ENCODE measurements around the gene GPC6.
"Not testable (repeated sequence)": the region's sequence is repeated elsewhere in the genome, so short reads cannot be mapped to it uniquely, and the experiment has no call there.

The GPC6 gene

DNA sequence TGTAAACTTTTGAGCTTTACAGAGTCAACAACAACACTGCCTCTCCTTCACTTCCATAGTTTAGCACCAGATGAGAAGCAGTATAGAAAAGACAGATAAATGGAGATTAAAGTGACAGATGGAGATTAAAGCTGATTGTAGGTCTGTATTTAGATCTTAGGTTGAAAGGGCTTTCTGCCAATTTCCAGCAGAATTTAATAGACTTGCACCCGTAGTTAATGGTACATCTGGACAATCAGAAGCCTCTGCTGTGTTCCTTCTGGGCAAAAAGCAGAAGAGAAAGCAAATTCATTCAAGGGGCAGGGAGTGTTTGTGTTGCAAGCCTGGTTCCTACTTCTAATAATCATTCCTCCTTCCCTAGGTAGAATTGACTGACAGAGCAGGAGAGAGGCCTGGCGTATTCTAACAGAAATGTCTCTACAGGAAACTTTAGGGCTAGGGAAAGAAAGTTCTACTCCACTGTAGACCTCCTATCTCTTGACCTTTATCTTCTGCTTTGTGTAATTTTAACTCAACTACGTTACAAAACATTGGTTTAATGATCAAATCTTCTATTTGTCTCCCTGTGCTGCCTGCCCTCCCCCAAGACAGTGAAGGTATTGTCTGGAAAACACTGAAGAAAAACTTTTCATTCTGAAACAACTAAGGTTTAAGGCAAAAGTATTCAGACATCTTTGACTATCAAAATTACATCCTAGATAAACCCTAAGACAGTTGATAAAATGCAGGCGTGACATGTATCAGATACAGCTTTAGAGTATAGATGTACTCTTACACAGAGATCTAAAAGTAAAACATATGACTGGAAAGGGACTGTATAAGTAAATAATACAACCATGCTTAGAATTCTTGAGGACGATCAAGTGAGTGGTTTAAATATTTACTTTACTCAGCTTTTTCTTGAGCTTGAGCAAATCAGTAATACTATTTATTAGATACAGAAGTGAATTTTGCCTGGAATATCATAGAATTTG lies 44.4 kb downstream of the GPC6 start:
- DNase-seq: no peak

DNA sequence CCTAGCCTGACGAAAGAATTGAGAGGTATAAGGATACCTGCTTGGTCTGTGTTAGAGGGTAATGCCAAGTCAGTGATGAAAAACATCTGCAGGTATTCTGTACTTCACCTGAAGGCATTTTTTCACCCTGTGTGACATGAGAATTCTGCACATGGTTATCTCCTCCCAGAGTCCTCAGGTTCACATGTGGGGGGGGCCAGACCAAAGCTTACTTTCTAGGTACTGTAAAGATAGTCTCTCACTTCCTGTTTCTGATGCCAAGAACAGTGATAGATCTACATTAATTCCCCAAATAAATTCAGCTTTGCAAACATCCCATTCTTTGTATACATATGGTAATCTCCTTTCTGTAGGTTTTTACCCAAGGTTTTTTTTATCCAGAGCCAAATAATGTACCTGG lies 53.4 kb downstream of the GPC6 start:
- no peak for DNase-seq

DNA sequence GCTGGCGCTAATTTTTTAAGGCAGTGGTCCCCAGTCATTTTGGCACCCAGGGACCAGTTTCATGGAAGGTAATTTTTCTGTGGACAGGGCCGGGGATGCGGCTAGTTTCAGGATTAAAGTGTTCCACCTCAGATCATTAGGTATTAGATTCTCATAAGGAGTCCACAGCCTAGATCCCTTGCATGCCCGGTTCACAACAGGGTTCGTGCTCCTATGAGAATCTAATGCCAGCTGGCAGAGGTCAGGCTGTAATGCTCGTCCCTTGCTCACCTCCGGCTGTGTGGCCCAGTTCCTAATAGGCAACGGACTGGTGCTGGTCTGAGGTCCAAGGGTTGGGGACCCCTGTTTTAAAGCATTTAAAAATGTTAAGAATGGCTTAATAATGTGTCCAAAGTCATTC lies 54.1 kb downstream of the GPC6 start:
- no peak for DNase-seq

DNA sequence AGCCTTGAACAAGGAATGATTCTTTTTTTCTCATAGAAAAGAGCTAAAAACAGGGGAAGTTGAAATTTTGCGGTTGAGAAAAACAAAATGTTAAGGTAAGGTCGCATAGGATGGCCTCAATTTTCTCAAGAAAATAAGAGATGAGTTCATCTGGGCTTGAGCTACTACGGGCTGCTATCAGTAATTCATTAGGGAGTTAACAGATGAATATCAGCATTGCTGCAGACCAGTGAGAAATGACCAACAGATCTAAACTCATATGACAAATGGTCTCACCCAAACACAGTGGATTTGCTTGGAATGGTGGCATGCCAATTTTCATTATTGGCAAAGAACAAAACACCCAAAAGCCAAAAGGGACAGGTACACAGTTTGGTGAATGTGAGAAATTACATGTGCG lies 56.6 kb downstream of the GPC6 start:
- no peak for DNase-seq

DNA sequence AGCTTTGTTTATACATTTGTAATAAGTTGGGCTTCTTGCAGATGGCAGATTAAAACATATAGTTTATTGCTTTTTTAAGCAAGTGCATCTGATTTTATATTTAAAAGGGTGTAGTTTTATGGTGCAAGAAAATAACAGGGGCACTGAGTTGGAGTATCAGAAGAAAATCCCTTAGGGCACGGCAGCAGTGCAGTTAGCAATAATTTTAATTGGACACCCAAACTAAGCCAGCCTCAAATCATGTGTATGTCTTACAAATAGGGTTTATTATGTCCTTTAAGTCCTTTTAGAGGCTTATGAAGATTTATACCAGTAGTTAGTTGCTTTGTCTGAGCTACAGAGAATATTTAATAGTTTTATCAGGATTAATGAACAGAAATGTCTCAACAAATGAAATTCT lies 57.5 kb downstream of the GPC6 start:
- no peak for DNase-seq

DNA sequence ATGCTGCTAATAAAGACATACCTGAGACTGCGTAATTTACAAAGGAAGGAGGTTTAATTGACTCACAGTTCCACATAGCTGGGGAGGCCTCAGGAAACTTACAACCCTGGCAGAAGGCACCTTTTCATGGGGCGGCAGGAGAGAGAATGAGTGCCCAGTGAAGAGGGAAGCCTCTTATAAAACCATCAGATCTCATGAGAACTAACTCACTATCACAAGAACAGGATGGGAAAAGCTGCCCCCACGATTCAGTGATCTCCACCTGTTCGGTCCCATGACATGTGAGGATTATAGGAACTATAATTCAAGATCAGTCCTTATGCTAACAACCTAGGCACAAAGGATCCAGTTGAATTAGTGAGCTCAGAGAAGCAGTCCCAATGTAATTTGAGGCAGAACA lies 59.4 kb downstream of the GPC6 start:
- DNase-seq: no peak

DNA sequence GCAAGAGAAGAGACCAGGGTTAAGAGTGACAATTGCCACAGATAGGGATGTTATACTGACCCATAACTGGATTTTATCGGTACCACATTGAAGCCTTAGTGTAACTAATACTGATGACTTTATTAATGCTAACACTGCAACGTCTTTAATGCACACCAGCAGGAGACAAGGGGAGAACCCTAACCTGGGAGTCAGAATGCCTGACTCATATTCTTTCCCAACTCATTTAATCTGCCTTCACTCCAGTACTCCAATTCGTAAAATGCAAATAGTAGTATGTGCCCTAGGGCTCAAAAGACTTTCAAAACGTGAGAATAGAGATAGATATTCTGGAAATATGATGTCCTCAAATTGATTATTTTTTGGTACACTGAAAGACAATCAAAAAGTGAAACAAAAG lies 62.4 kb downstream of the GPC6 start:
- no peak for DNase-seq

DNA sequence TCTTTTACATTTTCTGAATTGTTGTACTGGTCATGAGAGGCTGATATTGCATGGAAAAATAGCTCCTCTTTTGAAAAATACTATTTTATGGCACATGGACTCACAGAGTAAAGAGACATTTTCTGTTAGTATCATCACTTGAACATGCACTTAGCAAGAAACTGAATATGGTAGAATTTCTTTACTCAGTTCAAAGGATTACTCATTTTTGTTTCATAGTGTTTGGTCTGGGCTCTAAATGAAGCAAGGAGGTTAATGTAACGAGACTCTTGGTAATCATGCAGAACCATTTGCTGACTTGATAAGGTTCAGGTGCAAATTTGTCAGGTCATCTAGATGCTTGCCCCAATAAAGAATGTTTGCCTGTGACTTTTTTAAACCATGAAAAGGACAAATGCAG lies 63.2 kb downstream of the GPC6 start:
- DNase-seq: no peak

DNA sequence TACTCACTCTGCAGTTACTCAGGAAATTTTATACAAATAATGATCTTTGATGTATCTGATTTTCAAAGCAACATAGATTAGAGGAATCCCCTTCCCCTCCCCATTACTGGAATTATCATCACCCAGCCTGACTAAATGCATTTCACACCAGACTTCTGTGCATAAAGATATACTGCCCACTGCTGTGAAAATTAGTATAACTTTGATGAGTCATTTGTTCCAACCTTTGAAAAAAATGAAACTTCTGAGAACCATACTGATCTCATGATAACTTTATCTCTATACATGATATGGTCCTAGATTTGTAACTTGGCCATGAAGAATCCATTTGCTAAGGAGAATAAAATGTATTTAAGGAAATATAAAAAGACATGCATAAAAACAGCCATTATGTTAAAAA lies 63.9 kb downstream of the GPC6 start:
- no peak for DNase-seq

DNA sequence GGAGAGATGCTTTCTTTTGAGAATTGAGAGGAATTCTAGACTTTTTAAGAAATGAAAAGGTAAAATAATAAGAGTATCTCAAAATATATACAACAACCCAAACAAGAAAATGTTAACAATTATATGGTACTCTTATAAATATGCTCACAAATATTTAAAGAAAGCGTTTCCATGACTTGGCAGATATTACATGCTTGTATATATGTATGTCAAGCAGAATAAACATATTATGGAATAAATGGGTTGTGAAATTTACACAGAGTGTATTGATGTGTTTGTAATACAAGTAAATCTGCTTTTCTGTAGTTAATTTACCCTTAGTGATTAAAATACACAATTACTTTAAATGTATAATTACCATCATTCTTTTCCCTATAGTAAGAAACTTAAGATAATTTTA lies 65.8 kb downstream of the GPC6 start:
- no peak for DNase-seq

DNA sequence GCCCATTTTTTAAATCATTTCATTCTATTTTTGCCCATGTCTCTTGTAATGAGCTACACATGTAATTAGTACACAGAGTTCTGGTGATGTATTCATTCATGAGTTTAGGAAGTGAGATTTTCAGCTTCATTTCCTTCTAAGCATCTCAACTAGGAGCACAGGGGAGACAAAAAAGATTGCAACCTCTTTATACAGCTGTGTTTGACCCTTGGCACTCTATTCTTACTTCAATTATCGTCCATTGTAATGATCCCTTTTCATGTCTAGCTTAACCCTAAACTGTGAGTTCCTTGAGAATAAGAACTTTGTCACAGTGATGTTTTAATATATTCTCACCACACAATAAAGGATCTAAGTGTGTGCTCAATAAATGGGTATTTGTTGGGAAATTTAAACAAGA lies 67.1 kb downstream of the GPC6 start:
- DNase-seq: no peak

DNA sequence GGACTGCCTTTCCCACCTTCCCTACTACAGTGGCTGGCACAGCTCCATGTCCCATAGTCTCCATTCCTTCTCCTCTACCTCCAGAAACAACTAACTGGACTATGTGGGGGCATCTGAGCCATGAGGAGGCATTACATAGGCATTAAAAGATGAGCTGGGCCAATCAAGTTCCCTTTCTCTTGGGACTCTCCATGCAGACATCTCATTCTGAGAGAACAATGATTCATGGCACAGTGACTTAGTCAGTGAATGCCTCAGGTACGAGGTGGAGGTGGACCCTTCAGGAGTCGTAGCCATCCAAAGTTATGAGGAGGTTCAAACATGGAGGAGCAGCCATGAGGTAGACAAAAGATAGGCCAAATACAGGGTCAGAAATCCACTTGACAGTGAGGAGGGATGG lies 70.0 kb downstream of the GPC6 start:
- DNase-seq: no peak

DNA sequence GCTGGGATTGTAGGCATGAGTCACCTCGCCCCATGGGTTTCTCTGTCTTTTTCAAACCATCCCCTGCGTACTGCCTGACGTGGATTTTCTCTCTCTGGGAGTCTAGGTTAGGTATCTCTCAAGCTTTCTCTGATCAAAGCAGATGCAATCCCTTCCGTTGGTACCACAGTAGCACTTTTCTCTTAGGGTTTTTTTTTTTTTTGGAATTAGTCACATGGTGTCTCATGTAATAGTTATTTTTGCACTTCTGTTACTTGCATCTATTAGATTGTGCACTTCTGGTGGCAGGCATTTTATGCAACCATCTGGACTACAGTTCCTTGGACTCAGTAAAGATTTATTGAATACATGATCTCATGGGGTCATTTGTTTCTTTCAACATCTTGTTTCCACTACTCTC lies 72.1 kb downstream of the GPC6 start:
- no peak for DNase-seq

DNA sequence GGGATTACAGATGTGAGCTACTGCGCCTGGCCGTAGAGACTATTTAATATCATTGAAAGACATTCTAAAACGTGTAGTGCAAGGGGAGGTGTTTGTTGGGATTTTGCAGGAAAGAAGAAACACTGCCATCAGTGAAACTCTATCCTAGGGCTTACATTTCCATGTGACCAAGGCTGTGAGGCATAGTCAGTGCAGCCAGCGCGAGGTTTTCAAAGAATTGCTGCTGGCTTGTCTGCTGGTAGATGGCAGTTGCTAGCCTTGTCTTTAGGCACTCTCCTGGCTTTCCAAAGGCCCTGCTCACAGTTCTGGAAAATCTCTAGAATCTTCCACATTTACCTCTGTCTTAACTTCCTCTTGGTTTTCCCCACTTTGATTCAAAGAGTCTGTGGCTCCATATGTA lies 77.5 kb downstream of the GPC6 start:
- DNase-seq: no peak

DNA sequence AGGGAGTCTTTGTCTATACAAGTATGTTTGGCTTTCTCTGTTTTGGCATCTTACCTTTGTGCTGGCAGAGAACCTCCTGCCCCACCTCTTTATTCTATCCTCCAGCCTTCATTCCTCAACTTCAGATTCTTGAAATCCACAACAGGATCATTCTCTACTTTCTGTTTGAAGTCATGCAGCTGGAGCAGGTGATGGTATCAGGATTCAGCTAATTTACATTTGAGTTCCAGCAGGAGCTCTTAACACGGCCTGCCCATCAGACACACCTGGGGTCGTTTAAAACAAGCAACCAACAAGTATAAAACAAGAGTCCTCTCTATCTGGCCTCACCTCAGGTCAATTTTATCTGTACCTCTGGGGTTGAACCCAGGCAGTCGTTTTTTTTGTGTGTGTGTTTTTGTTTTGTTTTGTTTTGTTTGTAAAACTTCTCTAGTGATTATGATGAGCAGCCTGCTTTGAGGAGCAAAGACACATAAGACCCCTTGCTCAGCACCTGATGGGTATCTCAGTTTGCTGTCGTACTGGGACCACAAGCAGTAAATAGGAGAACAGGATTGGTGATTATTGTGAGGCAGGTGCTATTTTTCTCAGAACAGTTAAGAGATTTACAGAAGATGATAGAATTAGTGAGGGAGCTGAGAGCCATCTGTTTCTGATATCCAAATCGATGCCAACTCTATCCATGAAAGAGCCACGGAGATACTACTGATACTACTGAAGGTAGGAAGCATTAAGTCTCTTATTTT lies 78.4 kb downstream of the GPC6 start:
- no peak for DNase-seq

DNA sequence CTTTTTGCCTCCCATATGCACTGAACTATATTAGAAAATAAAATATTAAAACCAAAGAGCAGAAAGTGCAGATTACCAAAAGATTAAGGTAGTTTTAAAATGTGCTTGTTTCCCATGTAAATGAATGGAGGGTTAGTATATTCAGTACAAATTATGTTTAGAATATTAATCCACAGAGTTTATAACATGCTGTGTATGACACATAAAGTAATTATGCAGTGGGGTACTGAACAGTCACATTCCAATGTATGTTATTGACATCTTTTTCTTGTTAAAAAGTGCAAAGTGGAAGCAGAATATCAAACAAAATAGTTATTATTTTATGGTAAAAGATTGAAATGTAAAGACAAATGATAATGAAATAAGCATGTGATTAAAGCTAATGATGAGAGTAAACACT lies 79.3 kb downstream of the GPC6 start:
- DNase-seq: no peak

DNA sequence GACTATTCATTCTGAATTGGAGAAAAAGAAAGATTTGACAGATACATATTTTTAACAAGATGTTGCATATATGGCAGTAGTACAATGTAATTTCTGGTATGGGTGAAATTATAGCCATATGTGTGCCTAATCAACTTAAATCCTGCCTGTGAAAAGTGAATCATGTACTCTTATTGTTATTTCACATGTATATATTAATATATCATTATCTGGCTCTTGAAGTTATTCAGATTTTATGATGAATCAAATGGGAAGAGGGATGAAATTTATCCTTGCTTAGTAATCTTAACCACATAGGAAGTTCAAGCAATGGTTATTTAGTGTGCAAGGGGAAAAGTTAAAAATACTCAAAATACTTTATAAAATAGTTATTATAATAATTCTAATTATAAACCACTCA lies 80.5 kb downstream of the GPC6 start:
- DNase-seq: no peak

DNA sequence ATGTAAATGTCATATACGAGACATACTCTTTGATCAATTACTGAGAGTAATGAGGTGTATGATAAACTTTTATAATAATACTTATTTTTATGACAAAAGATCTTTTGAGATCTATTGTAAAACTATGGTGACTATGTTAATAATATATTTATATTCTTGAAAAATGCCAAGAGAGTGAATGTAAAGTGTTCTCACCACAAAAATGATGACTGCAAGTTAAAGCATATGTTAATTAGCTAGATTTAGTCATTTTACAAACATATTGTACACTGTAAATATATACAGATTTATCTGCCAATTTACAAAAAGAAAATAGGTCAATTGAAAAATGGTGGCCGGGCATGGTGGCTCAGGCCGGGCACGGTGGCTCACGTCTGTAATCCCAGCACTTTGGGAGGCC lies 81.0 kb downstream of the GPC6 start:
- DNase-seq: no peak

DNA sequence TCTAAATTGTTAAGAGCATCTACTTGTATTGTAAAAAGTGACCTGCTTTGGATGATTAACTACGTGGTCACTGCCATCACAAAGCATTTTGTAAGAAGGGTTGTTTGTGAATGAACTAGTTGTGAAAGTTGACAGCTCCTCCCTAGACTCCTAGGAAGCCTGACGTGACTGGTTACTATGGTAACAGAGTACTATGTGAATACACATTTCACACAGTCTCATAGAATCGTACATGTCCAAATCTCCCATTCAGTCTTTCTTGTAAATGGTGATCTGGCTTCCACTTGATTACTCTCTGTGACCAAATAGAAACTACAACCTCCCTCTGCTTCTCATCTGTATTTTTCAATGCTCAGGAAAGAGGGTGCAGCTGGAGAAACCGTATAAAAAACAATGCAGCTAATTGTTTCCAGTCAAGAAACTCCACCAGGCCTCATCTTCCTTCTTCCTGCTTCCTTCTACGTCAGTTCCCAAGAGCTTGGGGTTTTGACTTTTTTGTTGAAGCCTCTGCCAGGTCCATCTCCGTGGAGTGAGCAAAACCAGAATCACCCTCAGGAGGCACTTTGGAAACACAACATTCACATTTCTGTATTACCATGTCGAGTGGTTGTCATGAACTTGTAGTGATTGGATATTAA lies 83.4 kb downstream of the GPC6 start:
- no peak for DNase-seq

DNA sequence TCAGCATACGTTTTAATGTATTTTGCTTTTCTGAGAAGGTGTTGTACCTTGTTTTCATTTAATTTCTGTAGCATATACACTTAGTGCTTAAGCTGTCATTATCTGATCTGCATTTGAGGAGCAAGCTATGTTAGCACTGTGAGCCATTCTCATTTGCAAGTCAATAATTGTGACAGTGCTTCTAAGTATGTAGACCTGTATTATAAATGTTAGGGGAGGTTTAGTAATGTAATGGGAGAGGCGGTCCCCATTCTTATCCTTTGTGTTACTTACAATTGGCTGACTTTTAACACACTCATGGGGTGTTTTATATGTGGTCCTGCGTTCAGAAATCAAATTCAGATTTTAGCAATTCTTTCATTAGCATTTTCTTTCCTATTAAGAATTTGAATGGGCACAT lies 90.2 kb downstream of the GPC6 start:
- no peak for DNase-seq

DNA sequence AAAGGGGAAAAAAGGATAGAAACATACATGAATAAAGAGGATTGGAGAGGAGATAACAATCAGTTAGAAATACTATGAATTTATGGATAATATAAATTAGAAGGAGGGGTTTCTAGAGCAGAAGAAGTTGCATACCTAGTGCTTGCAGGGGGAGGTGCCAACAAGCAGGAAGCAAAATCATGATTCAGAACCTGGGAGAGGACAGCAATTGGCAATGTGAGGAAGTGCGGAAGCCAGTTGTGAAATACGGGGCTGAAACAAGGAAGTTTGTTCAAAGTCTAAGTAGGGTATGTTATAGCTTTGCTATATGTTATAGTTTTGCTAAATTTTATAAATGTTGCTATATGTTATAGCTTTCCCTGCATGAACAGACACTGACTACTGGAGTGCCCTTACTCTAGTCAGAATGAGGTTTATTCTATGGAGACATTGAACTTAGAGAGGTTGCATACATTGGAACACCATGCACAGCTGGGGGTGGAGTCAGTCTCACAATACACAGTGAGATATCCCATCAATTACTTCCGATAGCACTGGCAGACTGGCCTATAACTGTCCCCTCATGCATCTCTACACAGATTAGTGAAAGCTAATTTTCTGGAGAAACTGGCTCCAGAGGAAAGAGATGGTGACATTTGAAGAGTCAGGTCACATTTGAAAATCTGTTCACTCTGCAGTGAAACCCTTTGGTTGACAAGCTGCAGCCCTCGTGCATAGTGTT lies 92.1 kb downstream of the GPC6 start:
- DNase-seq: no peak

DNA sequence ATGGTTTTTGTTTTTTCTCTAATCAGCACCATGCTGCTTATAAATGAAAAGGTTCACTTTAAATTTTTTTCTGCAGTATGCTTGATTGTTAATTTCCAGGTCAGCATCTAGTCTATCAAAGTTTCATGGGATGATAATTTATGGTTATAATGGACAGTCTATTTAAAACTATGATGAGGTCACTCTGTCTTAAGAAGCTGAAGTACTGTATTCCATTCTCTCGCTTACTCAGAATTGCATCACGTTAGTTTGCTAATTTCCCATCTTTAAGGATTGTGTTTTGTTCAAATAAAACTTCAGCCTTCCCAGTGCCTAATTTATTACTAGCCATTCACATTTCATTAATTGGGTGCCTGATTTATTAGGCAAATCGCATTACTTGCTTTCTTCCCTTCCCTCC lies 94.3 kb downstream of the GPC6 start:
- no peak for DNase-seq

DNA sequence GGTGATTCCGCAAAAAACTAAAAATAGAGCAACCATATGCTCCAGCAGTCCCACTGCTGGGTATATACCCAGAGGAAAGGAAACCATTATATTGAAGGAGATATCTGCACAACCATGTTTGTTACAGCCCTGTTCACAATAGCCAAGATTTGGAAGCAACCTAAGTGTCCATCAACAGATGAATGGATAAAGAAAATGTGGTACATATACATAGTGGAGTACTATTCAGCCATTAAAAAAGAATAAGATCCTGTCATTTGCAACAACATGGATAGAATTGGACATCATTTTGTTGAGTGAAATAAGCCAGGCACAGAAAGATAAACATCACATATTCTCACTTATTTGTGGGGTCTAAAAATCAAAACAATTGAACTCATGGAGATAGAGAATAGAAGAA lies 97.3 kb downstream of the GPC6 start:
- DNase-seq: not testable (repeated sequence)
